ENCODE data around the gene TGM6. TPM values are rescaled to one million over a fixed set of nuclear protein-coding genes. Genes with fewer than 3 reads are reported as not detected.

Gene TGM6
- total RNA-seq, result not detected

DNA sequence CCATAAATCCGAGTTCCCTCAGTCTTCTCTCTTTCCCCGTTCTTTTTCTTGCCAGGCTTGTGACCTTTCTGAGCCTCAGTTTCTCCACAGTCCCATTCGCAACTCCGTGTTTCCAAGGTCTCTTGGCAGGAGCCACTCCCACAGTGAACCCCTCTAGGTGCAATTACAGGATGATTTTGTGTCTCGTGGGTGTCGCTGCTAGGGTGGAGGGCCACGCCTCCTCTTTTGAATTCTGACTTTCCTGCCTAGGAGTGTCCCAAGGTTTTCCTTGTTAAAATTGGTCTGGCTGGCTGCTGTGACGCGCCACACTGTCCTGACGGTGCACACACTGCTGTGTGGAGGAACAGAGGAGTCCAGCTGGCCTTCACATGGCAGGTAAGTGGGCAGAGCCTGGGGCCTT, at the start of gene TGM6:
TGM6 (plus strand) TSS at position 301 of the 400 bp plus-strand sequence; CDS start at position 369, 68 bp downstream.
- Histone ChIP-seq H3K36me3 (no peaks in the 10 kb centered on the region), H3K4me3 (replicated peaks in 1 of 3) (no peak within 1 kb of the TSS), H3K27me3 (no peaks in the 10 kb centered on the region), H3K4me1 (no peaks in the 10 kb centered on the region), H3K27ac (no peak within 1 kb of the TSS), H3K9me3 (no peaks in the 10 kb centered on the region)
- DNase-seq, result no peak
- intact Hi-C loops (cut with DNase I), result no loop called here
- TF ChIP-seq, protein P1, sequence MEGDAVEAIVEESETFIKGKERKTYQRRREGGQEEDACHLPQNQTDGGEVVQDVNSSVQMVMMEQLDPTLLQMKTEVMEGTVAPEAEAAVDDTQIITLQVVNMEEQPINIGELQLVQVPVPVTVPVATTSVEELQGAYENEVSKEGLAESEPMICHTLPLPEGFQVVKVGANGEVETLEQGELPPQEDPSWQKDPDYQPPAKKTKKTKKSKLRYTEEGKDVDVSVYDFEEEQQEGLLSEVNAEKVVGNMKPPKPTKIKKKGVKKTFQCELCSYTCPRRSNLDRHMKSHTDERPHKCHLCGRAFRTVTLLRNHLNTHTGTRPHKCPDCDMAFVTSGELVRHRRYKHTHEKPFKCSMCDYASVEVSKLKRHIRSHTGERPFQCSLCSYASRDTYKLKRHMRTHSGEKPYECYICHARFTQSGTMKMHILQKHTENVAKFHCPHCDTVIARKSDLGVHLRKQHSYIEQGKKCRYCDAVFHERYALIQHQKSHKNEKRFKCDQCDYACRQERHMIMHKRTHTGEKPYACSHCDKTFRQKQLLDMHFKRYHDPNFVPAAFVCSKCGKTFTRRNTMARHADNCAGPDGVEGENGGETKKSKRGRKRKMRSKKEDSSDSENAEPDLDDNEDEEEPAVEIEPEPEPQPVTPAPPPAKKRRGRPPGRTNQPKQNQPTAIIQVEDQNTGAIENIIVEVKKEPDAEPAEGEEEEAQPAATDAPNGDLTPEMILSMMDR (IDR thresholded peaks at IDR 0.05), result no peak
- TF ChIP-seq POLR2A (IDR thresholded peaks at IDR 0.05), result no peak
- 83 to 87% methylated on average over 10 of the region's 10 CpGs for WGBS, 2 donors

DNA sequence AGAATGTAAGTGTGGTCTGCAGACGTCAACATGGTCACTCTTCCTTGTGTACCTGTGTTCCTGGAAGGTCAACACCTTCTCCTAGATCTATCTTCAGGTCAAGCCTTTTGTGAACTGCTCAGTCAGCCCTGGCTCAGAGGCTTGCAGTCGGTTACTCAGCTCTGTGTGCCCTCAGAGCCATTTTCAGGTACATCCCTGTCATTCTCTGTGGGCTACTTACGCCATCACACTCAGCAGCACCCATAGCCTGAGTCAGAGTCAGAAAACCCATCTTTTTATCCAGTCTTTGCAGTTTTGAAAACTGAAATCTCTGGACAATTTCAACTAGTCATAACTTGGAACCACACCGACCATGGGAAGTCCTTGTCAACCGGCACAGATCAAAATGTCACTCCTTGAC, 49.6 kb upstream of the TGM6 start:
- WGBS, 2 donors, result 75 to 79% methylated on average over 5 of the region's 5 CpGs
- intact Hi-C loops (cut with DNase I), result no loop called here
- no peak overlapping the region for H3K27ac ChIP-seq

DNA sequence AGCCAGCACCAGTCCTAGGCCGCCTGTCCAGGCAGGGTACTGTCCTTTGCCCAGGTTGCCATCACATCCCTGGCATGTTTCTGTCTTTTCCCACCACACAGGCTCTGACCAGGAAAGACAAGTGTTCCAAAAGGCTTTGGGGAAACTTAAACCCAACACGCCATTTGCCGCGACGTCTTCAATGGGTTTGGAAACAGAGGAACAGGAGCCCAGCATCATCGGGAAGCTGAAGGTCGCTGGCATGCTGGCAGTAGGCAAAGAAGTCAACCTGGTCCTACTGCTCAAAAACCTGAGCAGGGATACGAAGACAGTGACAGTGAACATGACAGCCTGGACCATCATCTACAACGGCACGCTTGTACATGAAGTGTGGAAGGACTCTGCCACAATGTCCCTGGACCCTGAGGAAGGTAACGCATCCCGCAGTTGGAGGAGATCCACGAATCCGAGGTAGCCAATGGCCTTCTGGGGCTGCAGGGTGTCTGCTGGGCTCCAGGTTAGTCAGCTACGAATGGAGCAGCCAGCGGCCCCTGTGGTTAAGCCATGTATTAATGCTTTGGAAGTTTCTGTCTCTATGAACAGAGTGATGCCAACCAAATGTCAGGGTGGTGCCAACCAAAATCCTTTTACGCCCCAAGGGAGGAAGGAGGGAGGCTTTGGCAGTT, 48.7 kb upstream of the TGM6 start:
- no peak overlapping the region for H3K4me3 ChIP-seq (replicated peaks in 1 of 3)
- 91 to 93% methylated on average over 16 to 17 of the region's 17 CpGs for WGBS, 2 donors
- H3K4me1 ChIP-seq, result no peaks in the 10 kb centered on the region
- DNase-seq, result no peak
- TF ChIP-seq POLR2A (IDR thresholded peaks at IDR 0.05), result no peak
- TF ChIP-seq, protein P1 (IDR thresholded peaks at IDR 0.05), result no peak
- H3K36me3 ChIP-seq, result no peaks in the 10 kb centered on the region
- no peak overlapping the region for H3K27ac ChIP-seq
- no peaks in the 10 kb centered on the region for H3K9me3 ChIP-seq
- intact Hi-C loops (cut with DNase I), result no loop called here
- H3K27me3 ChIP-seq, result no peaks in the 10 kb centered on the region

More for the DNA sequence above, 49.6 kb upstream of the TGM6 start:
- no peak for DNase-seq
- no peak for TF ChIP-seq POLR2A (IDR thresholded peaks at IDR 0.05)
- TF ChIP-seq, protein P1 (IDR thresholded peaks at IDR 0.05), result no peak
- Histone ChIP-seq H3K36me3 (no peaks in the 10 kb centered on the region), H3K9me3 (no peaks in the 10 kb centered on the region), H3K4me3 (replicated peaks in 1 of 3) (no peak overlapping the region), H3K4me1 (no peaks in the 10 kb centered on the region), H3K27me3 (no peaks in the 10 kb centered on the region)

DNA sequence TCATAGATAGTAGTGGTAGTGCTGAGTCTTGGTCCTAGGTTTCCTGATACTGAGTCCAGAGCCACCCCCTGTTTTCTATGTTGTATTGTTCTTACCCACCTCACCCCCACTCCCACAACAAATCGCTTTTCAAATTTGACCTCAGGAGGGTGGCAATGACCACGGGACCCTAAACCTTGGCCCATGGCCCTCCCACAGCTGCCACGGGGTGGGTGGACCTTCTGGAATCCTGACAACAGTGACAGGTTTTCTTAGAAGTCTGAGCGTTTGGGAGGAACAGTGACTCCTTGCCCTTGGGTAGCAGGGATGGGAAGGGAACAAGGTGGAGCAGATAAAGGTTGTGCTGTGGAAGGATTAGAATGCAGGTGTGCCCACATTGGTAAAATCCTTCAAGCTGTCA, 48.0 kb upstream of the TGM6 start:
- Histone ChIP-seq H3K36me3 (no peaks in the 10 kb centered on the region), H3K27me3 (no peaks in the 10 kb centered on the region), H3K27ac (no peak overlapping the region), H3K9me3 (no peaks in the 10 kb centered on the region), H3K4me3 (replicated peaks in 1 of 3) (no peak overlapping the region), H3K4me1 (no peaks in the 10 kb centered on the region)
- DNase-seq, result no peak
- WGBS, 2 donors, result 56 to 64% methylated on average over 4 of the region's 4 CpGs
- intact Hi-C loops (cut with DNase I), result no loop called here
- TF ChIP-seq, protein P1 (IDR thresholded peaks at IDR 0.05), result no peak
- TF ChIP-seq POLR2A (IDR thresholded peaks at IDR 0.05), result no peak

DNA sequence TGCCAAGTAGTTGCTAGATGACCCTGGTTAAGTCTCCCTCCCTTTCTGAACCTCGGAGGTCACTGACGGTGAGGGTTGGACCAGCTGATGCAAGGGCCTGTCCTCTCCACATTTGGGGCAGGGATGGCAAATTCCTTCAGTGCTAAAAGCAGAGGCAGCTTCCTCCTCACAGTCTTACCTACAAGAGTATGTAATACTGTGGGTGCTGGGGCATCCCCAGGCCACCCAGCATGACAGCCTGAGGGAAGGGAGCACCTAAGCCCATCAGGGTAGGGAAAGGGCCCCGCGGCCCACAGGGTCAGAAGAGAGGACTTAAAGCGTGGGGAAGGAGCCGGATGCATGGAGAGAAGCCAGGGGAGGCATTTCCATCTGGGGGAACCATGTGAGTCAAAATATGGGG, 46.9 kb upstream of the TGM6 start:
- no peak for DNase-seq
- Histone ChIP-seq H3K36me3 (no peaks in the 10 kb centered on the region), H3K4me1 (no peaks in the 10 kb centered on the region), H3K27ac (no peak overlapping the region), H3K4me3 (replicated peaks in 1 of 3) (no peak overlapping the region), H3K27me3 (no peaks in the 10 kb centered on the region), H3K9me3 (no peaks in the 10 kb centered on the region)
- TF ChIP-seq, protein P1 (IDR thresholded peaks at IDR 0.05), result no peak
- TF ChIP-seq POLR2A (IDR thresholded peaks at IDR 0.05), result no peak
- 68 to 71% methylated on average over 6 of the region's 6 CpGs for WGBS, 2 donors
- intact Hi-C loops (cut with DNase I), result no loop called here
